Cardiac muscle cell (in vitro differentiated cells and primary cell): Measurements from ENCODE around the gene LPIN2. TPM values are rescaled to one million over a fixed set of nuclear protein-coding genes. Genes with fewer than 3 reads are reported as not detected.

Experiments
- DNase-seq, 2 donors: peaks; one replicate each; pipeline versions ENCODE4 v3.0.0 to v3.0.0-alpha.2; 2010 to 2017; ENCODE audit warnings: low read depth in 1 of 2, low spot score in 1 of 2
- H3K27ac ChIP-seq: fragments of 200-600 bp; sonication (generic); 2 replicates; pipeline ENCODE4 v1.5.1; 2016
- H3K27me3 ChIP-seq: fragments of 200-600 bp; sonication (generic); 2 replicates; pipeline ENCODE4 v1.6.0; 2016; ENCODE audit warnings: control low read depth
- H3K36me3 ChIP-seq: fragments of 200-600 bp; sonication (generic); 2 replicates; pipeline ENCODE4 v1.5.1; 2016; ENCODE audit warnings: control low read depth
- H3K4me1 ChIP-seq: fragments of 200-600 bp; sonication (generic); 2 replicates; pipeline ENCODE4 v1.8.1; 2017; ENCODE audit warnings: low read depth, mild to moderate bottlenecking, mixed run types
- H3K4me3 ChIP-seq: fragments of 200-600 bp; sonication (generic); 2 replicates; pipeline ENCODE4 v1.5.1; 2016; ENCODE audit warnings: mild to moderate bottlenecking
- H3K9me3 ChIP-seq: fragments of 200-600 bp; sonication (generic); 2 replicates; pipeline ENCODE4 v1.5.1; 2017; ENCODE audit warnings: low read depth, mild to moderate bottlenecking, control low read depth
- polyA plus RNA-seq: library from polyadenylated mRNA; unstranded; fragments of >200 nt; fragmentation: Nextera tagmentation; extraction: Ambion mirVana; gene quantifications from 2 replicates; pipeline ENCODE4 v1.2.1, GENCODE V29; 2016
- total RNA-seq: library from RNA; depleted of rRNA; stranded (reverse); fragments of >200 nt; gene quantifications from 2 replicates; pipeline ENCODE4 v1.2.3, GENCODE V29; 2016
- TF ChIP-seq, protein P1 (sequence below): IDR thresholded peaks from 2 replicates; pipeline ENCODE4 v1.5.1; 2012; ENCODE audit warnings: low read depth, mild to moderate bottlenecking, low read length

Gene LPIN2
- total and polyA plus RNA-seq, 2 experiments from 2014 or later = 18.1 to 50.8 TPM

DNA sequence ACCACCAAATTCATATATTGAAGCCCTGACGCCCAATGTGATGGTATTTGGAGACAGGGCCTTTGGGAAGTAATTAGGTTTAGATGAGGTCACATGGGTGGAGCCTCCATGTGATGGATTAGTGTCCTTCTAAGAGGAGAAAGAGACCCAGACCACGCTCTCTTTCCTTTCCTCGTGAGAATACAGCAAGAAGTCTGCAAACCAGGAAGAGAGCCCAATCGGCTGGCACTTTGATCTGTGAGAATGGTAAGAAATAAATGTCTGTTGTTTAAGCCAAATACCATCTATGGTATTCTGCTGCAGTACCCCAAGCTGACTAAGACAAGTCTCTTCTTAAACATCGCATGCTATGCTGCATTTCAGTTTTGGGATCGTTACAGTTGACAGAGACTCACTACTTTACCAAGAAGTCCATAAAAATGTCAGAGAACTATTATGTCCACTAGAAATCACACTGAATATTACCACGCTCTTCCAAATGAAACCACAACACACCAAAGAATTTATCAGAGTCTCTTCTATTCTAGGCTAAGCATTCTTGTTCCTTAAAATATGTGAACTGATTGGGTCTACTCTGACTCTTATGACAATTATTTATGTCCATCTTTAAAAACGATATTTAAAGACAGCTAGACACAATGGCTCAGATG lies 48.5 kb downstream of the LPIN2 start:
- Histone ChIP-seq H3K4me1 (peaks cover 17% of the 10 kb centered on the region), H3K9me3 (no peaks in the 10 kb centered on the region), H3K4me3 (no peak overlapping the region), H3K36me3 (no peaks in the 10 kb centered on the region), H3K27me3 (no peaks in the 10 kb centered on the region), H3K27ac (no peak overlapping the region)
- TF ChIP-seq, protein P1, sequence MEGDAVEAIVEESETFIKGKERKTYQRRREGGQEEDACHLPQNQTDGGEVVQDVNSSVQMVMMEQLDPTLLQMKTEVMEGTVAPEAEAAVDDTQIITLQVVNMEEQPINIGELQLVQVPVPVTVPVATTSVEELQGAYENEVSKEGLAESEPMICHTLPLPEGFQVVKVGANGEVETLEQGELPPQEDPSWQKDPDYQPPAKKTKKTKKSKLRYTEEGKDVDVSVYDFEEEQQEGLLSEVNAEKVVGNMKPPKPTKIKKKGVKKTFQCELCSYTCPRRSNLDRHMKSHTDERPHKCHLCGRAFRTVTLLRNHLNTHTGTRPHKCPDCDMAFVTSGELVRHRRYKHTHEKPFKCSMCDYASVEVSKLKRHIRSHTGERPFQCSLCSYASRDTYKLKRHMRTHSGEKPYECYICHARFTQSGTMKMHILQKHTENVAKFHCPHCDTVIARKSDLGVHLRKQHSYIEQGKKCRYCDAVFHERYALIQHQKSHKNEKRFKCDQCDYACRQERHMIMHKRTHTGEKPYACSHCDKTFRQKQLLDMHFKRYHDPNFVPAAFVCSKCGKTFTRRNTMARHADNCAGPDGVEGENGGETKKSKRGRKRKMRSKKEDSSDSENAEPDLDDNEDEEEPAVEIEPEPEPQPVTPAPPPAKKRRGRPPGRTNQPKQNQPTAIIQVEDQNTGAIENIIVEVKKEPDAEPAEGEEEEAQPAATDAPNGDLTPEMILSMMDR = no peak
- no peak for DNase-seq

Other genes with a start within 250 kb of the LPIN2 start
- 75.9 and 134 TPM in 2 replicates for gene EMILIN2, start 166.1 kb downstream of the LPIN2 start, total RNA-seq
- gene EMILIN2, start 166.1 kb downstream of the LPIN2 start, polyA plus RNA-seq = 96.8 and 116 TPM in 2 replicates
- 209 and 219 TPM in 2 replicates for gene MYOM1, start 206.8 kb upstream of the LPIN2 start, total RNA-seq
- gene MYOM1, start 206.8 kb upstream of the LPIN2 start, polyA plus RNA-seq = 182 and 194 TPM in 2 replicates
- gene MYL12A, start 234.7 kb upstream of the LPIN2 start, total RNA-seq = 152 and 195 TPM in 2 replicates
- 321 and 420 TPM in 2 replicates for gene MYL12A, start 234.7 kb upstream of the LPIN2 start, polyA plus RNA-seq
- 74.8 and 137 TPM in 2 replicates for gene MYL12B, start 249.0 kb upstream of the LPIN2 start, total RNA-seq
- 211 and 299 TPM in 2 replicates for gene MYL12B, start 249.0 kb upstream of the LPIN2 start, polyA plus RNA-seq